ENCODE data around the gene CSNK1A1L. TPM values are rescaled to one million over a fixed set of nuclear protein-coding genes. Genes with fewer than 3 reads are reported as not detected.

The CSNK1A1L gene
- total RNA-seq, 1 experiment from 2014 or later = not detected

DNA sequence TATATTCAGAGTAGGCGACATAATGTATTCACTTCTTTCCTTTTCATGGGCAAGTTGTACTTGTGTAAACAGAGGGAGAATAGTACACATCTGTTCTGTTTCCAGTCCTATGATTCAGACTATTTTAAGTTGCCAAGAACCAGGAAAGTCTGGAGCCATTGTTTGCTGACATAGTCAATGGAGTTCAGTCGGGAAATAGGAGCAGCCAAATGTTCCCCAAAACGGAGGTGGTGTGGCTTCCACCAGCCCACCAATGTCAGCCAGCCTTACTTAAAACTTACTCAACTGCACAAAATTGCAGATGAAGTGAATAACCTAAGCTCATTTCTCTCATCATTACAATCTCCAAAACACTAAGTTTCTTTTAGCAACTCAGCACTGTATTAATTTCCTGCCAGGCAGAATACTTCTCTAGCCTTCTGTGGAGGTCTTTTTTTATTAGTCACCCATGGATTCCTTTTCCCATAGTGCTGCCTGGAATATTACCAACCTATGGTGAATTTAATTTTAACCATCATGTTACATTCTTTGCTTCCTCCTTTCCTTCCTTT lies 22.3 kb upstream of the CSNK1A1L start:
- Histone ChIP-seq H3K9ac (ENCODE audit: low read length) (no peak overlapping the region), H3K4me1 (ENCODE audit: control insufficient read depth in 1 of 2, insufficient read depth in 2 of 2, low read length in 2 of 2) (no peaks in the 10 kb centered on the region), H3K27ac (ENCODE audit: low read depth, low read length) (no peak overlapping the region), H3K79me2 (ENCODE audit: insufficient read depth, low read length) (no peaks in the 10 kb centered on the region), H3K27me3 (ENCODE audit: insufficient read depth, low read length) (0 out of 2 replicates have a peak, but pooled peaks cover 3% of the 10 kb centered on the region), H3K36me3 (ENCODE audit: control insufficient read depth in 1 of 2, insufficient read depth in 2 of 2, low read length in 2 of 2) (no peaks in the 10 kb centered on the region), H3K9me2 (ENCODE audit: insufficient read depth) (no peaks in the 10 kb centered on the region), H4K20me1 (ENCODE audit: insufficient read depth) (no peaks in the 10 kb centered on the region), H3K4me2 (ENCODE audit: low read length) (no peak overlapping the region), H3K4me3 (replicated peaks in 1 of 2; ENCODE audit: low read depth in 1 of 2, low read length in 2 of 2) (no peak overlapping the region), H2AFZ (ENCODE audit: low read depth, low read length, poor library complexity, severe bottlenecking) (no peak overlapping the region), H3K9me3 (ENCODE audit: control insufficient read depth in 1 of 2, insufficient read depth in 1 of 2, low read depth in 1 of 2, low read length in 2 of 2) (no peaks in the 10 kb centered on the region)
- CTCF ChIA-PET = no interaction called here
- BruUV-seq (replicated peaks) = no TSS peak
- POLR2A ChIA-PET = no interaction called here
- intact Hi-C loops (cut with micrococcal nuclease) = no loop called here
- DNase-seq (ENCODE audit: low read depth, low spot score) = no peak
- no peak for TF ChIP-seq EZH2 (IDR thresholded peaks at IDR 0.05)
- RAD21 ChIA-PET (ENCODE audit: low non-redundant PET in 1 of 2, low total read pairs in 2 of 2, uncharacterized antibody in 2 of 2, unreplicated experiment in 2 of 2) = no interaction called here
- no peak for ATAC-seq

DNA sequence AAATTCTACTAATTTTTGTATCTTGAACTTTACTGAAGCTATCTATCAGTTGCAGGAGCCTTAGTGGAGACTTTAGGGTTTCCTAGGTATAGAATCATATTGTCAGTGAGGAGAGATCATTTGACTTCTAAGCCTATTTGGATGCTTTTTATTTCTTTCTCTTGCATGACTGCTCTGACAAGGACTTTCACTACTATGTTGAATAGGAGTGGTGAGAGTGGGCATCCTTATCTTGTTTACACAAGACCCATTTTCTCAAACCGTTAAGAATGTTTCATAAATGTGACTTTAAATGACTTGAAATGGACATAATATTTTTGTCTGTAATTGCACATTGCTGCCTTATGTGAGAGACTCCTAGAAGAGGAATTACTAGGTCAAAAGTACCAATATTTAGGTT lies 17.9 kb upstream of the CSNK1A1L start:
- Histone ChIP-seq H3K9me3 (ENCODE audit: control insufficient read depth in 1 of 2, insufficient read depth in 1 of 2, low read depth in 1 of 2, low read length in 2 of 2) (no peaks in the 10 kb centered on the region), H3K4me2 (ENCODE audit: low read length) (no peak overlapping the region), H3K4me3 (replicated peaks in 1 of 2; ENCODE audit: low read depth in 1 of 2, low read length in 2 of 2) (no peak overlapping the region), H4K20me1 (ENCODE audit: insufficient read depth) (no peaks in the 10 kb centered on the region), H3K4me1 (ENCODE audit: control insufficient read depth in 1 of 2, insufficient read depth in 2 of 2, low read length in 2 of 2) (no peaks in the 10 kb centered on the region), H3K27me3 (ENCODE audit: insufficient read depth, low read length) (0 out of 2 replicates have a peak, but pooled peaks cover 3% of the 10 kb centered on the region), H3K79me2 (ENCODE audit: insufficient read depth, low read length) (no peaks in the 10 kb centered on the region), H3K9me2 (ENCODE audit: insufficient read depth) (no peaks in the 10 kb centered on the region), H3K27ac (ENCODE audit: low read depth, low read length) (no peak overlapping the region), H3K9ac (ENCODE audit: low read length) (no peak overlapping the region), H2AFZ (ENCODE audit: low read depth, low read length, poor library complexity, severe bottlenecking) (no peak overlapping the region), H3K36me3 (ENCODE audit: control insufficient read depth in 1 of 2, insufficient read depth in 2 of 2, low read length in 2 of 2) (no peaks in the 10 kb centered on the region)
- ChIA-PET RAD21 (ENCODE audit: low non-redundant PET in 1 of 2, low total read pairs in 2 of 2, uncharacterized antibody in 2 of 2, unreplicated experiment in 2 of 2) (no interaction called here), POLR2A (no interaction called here), CTCF (no interaction called here)
- intact Hi-C loops (cut with micrococcal nuclease) = no loop called here
- no TSS peak for BruUV-seq (replicated peaks)
- DNase-seq (ENCODE audit: low read depth, low spot score) = no peak
- ATAC-seq = no peak
- TF ChIP-seq CEBPB (IDR thresholded peaks at IDR 0.05; ENCODE audit: low read depth) (no peak), FOSL1 (IDR thresholded peaks at IDR 0.05; ENCODE audit: low read depth) (no peak), POLR2A (IDR thresholded peaks at IDR 0.05; ENCODE audit: borderline replicate concordance, extremely low read depth, insufficient read depth, insufficient read length) (no peak), JUND (IDR thresholded peaks at IDR 0.05) (no peak)
